Smooth muscle cell of the brain vasculature (primary cell): ENCODE measurements around the gene TMEM150C.
"Not testable (repeated sequence)": the region's sequence is repeated elsewhere in the genome, so short reads cannot be mapped to it uniquely, and the experiment has no call there.

ENCODE experiments used
- DNase-seq: peaks from one replicate; pipeline ENCODE4 v3.0.0-alpha.2; 2012; ENCODE audit warnings: low read depth, low spot score

TMEM150C gene

DNA sequence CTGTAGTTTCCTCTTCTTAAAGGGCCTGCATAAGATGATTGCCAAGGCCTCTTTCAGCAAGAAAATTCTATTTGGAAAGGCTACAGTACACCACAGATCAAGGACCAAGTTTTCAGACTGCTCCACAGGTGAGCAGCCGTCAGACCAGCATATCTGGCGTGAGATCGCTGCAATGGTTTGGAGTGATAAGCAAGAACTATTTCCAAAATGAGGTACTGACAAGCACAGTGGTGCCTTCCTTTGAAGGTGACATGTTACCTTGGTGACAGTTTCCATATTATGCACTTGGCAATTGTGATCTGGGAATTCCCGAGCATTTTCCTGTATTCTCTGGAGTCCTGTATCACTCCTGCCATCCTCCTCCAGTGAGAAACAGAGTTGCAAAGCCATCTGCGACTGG lies 7.3 kb upstream of the TMEM150C start:
- DNase-seq = no peak

DNA sequence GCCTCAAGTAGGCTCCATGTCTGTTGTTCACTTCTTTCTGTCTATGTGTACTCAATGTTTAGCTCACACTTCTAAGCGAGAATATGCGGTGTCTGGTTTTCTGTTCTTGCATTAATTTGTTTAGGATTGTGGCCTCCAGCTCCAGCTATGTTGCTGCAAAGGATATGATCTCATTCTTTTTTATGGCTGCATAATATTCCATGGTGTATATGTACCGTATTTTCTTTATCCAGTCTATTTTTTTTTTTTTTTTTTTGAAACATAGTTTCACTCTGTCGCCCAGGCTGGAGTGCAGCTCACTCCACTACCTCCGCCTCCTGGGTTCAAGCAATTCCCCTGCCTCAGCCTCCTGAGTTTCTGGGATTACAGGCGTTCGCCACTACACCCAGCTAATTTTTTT lies 5.7 kb upstream of the TMEM150C start:
- DNase-seq = no peak

DNA sequence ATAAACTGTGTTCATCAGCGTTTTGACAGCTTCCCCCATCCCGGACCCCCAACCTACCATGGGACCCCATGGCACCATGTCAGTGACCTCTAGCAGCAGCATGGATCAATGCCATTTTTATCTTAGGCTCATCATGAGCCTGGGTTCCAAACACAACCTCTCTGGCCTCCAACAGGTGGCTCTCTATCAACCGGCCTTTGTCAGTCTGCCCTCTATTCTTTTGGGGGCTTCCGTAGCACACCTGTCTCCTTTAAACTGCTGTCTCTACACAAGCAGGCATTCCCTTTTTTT lies 721 bp upstream of the TMEM150C start:
- no peak for DNase-seq

DNA sequence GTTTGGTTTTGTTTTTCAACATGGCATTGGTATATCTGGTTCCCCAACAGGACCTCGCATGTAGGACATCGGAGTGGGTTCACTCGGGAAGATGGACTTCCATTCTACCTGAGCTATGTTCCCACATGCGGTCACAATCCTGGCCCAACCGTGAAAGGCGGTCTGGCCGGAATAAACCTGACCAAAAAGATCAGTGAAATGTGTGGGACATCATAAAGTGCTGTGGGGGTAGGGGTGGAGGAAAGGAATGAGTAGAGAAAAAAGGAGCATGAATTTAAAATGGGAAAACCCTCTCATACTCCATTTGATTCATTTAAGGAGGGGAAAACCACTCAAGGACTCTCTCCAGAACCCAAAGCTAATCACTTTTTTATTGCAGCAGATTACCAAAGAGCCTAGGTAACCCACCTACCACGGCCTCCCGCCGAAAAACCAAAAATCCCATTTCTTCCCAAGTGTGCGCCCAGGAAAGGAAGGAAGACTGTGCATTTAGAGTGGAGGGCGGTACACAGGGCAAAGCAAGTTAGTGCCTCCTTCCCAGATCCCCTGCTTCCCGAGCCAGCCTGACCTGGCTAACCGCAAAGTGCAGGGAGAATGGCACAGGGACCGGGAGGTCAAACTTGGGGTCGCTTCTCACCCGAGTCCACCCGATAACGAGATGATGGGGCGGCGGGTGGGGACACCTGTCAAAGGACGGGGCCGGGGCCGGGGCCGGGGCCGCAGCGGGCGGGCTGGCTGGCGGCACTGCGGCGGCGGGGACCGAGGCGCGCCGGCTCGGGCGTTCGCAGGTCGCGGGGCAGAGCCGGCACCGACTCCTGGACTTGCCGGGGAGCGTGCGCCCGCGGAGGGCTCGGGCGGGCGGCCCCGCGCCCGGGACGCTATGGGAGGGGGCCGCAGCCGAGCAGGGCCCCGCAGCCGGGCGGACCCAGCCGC lies 669 bp downstream of the TMEM150C start:
- no peak for DNase-seq

DNA sequence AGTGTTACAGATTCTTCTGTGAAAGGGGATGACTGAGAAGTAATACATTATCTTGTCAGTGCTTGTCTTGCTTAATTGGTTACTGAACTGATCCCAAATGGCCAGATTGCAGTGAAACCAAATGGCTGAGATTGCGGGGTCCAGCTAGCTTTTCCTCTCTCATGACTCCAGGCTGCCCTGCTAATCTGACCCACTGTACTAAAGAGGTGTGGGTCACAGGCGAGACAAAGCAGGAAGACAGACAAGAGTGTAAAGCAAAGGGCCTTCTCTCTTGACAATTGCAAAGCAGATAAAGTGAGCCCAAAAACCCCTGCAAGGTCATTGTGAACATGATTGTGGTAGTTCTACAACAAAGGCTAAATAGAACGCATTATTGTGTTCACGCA lies 2.1 kb downstream of the TMEM150C start:
- no peak for DNase-seq

DNA sequence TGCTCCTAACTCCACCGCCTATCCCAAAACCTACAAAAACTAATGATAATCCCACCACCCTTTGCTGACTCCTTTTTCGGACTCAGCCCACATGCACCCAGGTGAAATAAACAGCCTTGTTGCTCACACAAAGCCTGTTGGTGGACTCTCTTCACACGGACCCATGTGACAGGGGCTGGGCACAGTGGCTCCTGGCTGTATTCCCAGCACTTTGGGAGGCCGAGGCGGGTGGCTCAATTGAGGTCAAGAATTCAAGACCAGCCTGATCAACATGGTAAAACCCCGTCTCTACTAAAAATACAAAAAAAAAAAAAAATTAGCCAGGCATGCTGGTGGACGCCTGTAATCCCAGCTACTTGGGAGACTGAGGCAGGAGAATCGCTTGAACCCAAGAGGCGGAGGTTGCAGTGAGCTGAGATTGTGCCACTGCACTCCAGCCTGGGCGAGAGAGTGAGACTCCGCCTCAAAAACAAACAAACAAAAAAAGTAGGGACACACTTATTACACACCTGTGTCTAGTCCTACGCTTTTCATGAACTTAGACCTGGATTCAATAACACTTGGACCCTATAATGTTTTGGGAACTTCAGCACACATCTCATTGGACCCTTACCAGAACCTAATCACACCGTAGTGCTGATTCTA lies 2.6 kb downstream of the TMEM150C start:
- not testable (repeated sequence) for DNase-seq

DNA sequence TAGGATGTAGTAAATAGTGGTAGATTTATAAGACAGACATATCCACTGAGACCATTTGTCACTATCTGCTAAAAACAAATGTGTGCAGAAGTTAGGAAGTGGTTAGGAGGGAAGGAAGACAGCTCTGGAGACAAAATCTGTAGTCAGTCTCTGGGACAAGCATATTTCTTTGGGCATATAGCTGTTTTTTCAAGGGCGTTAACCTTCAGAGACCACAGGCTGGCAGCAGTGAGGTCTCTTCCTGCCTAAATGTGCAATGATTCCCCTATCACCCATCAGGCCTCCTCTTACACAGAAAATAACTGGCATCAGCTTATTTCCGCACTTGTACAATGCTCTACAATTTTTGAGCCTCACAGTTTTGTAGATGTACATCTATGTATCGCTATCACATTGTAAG lies 6.5 kb downstream of the TMEM150C start:
- no peak for DNase-seq

DNA sequence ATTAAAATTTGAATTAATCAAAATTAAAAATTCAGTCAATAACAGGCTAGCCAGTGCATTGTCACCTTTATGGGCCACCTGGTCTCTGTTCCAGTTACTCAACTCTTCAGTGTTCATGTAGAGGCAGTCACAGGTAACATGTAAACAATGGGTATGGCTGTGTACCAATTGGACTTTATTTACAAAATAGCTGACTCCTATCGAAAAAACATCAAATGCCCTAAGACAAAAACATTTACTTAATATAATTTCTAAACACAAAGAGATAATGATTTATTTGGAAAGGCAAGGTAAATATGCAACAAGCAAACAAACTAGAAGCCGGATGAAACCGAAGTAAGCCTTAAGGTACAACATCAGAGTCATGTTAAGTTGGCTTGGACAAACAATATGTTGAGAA lies 8.8 kb downstream of the TMEM150C start:
- no peak for DNase-seq

DNA sequence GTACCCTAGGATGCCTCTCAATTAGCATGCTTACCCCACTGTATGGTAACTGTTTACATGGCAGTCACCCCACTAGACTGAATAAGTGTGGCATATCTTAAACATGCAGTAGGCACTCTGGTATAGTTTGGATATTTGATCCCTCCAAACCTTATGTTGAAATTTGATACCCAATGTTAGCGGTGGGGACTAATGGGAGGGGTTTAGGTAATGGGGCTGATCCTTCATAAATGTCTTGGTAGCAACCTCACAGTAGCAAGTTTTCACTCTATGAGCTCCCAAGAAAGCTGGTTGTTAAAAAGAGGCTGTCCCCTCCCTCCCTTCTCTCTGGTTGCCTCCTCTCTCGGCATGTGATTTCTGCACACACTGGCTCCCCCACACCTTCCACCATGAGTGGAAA lies 10.1 kb downstream of the TMEM150C start:
- no peak for DNase-seq

DNA sequence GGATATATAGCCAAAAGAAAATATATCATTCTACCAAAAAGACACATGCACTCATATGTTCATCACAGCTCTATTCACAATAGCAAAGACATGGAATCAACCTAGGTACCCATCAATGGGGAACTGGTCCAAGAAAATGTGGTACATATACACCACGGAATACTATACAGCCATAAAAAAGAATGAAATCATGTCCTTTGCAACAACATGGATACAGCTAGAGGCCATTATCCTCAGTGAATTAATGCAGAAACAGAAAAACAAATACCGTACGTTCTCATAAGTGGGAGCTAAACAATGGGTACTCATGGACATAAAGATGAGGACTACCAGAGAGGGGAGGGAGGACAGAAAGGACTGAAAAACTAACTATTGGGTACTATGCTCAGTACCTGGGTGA lies 13.9 kb downstream of the TMEM150C start:
- DNase-seq = not testable (repeated sequence)

DNA sequence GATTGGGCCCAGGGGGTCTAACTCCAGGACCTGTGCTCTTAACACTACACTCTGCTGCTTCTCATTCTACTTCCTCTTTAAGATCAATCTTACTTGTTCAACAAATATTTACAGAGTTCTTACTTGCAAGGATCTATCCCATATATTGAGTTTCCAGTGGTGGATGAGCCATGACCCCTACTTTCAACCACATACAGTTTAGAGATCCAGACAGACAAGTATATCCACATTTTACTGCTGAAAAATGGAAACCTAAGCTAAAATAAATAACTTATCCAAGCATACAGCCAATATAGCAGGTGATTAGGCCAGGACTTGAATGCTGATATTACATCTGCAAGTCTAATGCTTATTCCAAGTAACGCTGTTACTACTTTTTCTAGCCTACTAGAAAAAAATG lies 18.7 kb downstream of the TMEM150C start:
- DNase-seq = no peak

DNA sequence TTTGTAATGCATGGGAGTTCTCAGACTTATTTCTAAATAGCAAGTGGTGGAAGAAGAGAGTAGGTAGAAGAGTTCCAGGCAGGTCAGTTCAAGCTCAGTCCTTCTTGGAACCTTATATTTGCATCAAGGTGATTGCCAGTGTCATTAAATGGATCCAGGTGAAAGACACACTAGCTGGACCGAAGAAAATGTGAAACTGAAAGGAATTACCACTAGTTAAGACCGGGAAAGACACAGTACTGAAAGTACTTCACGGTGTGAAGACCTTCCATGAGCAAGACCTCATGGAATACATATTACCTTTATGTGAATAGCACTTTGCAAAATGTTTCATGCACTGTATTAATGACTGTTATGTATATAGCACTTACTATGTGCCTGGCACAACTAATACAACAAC lies 19.1 kb downstream of the TMEM150C start:
- DNase-seq = no peak

DNA sequence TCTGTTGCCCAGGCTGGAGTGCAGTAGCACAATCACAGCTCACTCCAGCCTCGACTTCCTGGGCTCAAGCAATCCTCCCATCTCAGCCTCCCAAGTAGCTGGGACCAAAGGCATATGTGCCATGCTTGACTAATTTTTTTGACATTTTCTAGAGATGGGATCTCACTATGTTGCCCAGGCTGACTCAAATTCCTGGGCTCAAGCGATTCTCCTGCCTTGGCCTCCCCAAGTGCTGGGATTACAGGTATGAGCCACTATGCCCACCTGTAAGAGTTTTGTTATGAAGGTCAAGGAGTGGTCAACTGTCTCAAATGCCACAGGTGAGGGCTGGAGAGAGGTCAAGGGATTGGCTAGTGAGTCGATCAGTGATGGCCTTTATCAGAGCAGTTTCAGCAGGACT lies 32.5 kb downstream of the TMEM150C start:
- DNase-seq = no peak

DNA sequence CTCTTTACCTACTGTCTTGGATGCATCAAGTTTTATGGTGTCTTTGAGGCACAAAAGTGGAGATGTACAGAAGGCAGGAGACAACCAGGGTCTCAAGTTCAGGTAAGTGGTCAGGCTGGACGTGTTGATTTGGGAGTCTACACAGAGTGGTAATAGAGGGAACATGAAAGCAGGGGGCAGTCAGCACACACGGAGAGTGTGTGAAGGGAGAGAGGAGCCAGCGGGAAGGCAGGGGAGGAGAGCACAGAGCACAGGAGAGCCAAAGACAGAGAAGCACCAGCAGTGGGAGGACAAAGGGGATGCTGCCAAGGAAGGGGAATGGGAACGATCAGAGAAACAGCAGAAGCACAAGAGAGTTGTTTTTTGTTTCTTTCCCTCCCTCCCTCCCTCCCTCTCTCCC lies 32.9 kb downstream of the TMEM150C start:
- DNase-seq = no peak

DNA sequence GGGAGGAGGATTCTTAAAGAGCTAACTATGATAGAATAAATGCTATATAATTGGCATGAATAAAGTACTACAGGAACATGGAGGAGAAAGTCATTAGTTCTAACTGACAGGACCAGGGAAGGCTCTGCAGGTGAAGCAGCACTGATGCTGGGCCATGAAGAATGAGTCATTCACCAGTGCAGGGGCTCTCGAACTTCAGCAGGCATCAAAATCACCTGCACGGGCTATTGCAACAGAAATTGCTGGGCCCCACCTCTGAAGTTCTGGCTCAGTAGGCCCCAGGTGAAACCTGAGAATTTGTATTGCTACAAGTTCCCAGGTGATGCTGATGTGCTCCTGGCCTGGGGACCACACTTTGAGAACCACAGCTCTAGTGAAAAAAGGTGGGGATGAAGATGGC lies 33.7 kb downstream of the TMEM150C start:
- DNase-seq = no peak

DNA sequence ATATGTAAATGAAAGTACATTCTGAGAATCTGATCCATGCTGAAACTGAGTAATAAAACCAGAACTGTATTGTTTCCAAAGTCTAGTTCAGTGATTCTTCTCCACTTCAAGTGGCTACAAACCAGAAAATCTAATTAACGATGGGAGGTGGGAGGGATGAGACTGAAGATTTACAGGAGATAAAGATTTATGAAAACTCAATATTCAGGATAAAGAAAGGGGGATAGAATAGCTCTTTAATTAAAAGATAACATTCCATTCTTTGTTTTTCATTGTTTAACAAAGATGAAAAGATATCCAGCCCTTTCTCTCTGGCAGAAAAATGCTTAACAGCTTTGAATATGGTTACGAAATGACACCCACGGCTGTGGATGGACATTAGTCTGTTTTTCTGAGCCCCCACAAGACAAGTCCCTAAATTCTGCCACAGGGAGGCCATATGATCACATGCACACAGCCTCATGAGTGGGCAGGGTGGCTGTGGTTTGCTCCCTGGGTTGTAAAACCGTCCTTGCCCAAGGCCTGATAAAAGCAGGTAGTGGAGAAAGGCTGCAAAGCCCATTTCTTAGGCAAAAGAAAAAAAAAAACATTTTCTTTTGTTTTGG lies 36.4 kb downstream of the TMEM150C start:
- no peak for DNase-seq

DNA sequence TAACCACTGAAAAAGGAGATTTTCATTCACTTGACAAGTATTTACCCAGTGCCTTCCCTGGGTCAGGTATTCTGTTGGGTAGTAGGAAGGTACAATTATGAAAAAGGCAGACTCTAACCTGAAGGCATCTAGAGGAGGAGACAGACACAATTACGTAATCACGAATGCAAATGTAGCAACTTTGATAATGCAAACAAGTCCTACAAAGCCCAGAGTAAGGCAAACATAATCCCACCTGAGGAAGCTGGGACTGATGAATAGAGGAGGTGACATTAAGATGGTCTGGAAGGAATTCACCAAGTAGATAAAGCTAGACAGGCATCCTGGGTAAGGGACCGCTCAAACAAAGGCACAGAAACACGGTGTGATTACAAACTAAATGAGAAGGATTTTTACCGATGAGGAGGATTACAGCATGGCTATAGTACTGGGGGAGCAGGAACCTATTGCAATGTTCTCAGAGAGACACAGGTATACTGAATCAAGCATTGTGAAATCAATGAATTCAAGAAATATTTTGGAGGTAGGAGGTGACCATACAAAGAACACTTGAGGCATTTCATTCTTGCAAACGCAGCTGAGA lies 37.1 kb downstream of the TMEM150C start:
- no peak for DNase-seq

DNA sequence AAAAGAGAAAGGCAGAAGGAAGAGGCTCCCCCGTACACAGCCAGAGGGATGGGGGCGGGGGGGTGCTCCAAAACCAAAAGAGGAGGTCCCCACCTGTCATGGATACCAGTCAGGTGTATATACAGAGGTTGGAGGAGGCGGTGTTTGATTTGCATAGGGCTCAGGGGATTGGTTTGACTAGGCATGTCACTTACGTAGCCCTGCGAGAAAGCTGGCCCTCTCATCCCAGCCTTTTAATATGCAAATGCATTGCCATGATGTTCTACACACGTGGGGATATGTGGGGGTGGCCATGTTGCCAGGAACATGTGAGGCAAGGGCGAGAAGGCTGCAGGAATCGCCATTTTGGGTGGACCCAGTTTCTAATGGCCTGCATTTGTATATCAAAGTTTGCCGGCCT lies 38.6 kb downstream of the TMEM150C start:
- no peak for DNase-seq

DNA sequence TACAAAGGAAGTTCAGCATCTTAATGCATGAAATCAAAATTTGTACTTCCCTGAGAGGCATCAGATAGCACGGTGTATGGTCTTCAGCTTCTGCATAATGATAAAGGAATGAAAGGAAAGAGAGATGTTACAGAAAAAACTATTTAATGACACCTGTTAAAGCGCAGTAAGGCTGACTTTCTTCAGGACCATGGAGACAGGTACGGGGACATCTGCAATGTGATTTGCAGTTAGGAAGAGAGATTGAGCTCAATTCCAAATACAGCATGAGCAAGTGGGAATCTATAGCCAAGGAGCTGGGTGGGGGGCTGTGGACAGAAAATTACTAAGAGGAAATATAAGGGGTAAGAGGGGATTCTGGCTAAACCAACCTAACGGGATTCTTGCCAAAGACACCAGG lies 39.3 kb downstream of the TMEM150C start:
- DNase-seq = no peak

DNA sequence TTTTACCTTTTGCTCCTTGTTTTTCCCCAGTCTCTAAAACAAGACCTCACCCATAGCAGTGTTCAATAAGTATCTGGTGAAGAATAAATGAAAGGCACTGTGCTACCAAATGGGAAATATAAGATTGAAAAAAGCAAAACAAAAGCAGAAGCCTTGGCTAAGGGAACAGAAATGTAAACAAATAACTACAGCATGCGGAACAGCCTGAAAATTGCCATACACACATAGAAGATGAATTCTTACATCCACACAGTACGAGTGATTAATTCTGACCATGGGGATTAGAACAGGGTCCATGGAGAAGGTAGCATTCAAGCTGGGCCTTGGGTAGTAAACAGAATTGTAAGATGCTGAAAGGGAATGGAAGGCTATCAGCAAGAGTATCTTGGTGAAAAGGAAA lies 40.5 kb downstream of the TMEM150C start:
- DNase-seq = no peak

DNA sequence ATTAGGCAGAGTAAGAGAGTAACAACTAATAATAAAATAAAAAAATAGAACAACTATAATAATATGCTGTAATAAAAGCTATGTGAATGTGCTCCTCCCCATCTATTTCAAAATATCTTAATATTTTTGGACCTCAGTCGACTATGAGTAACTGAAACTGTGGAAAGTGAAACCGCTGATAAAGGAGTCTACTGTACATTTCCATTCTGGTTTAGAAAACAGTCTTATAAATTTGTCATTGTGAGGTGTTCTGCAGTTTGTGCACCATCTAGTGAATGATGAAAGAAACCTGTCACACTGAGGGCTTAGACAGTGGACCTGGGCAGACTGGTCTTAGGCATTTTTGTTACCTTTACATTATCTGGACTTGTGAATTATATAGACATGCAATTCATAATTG lies 42.0 kb downstream of the TMEM150C start:
- DNase-seq = no peak

DNA sequence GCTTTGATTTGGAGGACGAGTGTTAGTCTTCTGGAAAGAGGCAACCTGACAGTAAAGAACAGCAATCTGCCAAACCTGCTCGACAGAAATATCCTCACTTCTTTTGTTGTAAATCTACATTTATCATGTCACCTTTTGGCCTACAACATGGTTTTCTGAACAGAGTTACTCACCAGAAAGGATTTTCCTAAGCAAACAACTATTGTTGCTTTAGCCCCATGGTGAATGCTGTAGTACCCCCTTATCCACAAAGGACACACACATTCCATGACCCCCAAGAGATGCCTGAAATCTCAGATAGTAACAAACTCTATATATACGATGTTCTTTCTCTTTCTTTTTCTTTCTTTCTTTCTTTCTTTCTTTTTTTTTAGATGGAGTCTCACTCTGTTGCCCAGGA lies 42.7 kb downstream of the TMEM150C start:
- DNase-seq = no peak

DNA sequence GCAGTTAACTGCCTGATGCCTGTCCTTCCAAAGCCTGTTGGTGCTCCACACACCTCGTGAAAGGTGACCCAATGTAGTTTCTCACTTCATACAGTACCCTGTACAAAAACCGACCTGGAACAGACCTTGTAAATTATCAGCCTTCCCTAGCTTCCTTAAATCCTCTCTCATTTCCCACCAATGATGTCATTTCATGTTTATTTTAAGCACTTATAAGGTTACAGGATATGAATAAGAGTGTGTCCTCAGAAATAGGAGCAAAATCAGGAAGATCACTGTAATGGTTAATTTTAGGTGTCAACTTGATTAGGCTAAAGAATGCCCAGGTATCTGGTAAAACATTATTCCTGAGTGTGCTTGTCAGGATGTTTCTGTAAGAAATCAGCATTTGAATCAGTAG lies 44.7 kb downstream of the TMEM150C start:
- no peak for DNase-seq
